Fibroblast of lung (primary cell): ENCODE data around the gene ZBTB39.

Experiments
- CTCF ChIP-seq, 2 donors: IDR thresholded peaks in 1 of 2; conservative IDR thresholded peaks in 1 of 2; 1 replicate in 1 of 2; 2 replicates in 1 of 2; pipeline ENCODE4 v1.5.1; 2011 to 2012; ENCODE audit warnings: low read length in 2 of 2, control low read depth in 1 of 2, inconsistent platforms in 1 of 2, low read depth in 1 of 2, mild to moderate bottlenecking in 1 of 2
- EZH2 ChIP-seq: IDR thresholded peaks from 2 replicates; pipeline ENCODE4 v1.5.1; 2012; ENCODE audit warnings: low read length, control low read depth, mild to moderate bottlenecking; ENCODE audit errors: missing control alignments

GRCh38 chr12:57040750-57041149 is 34.4 kb upstream of the ZBTB39 start:
- TF ChIP-seq EZH2 (no peak), CTCF (conservative IDR thresholded peaks at IDR 0.05 in 1 of 2, IDR thresholded peaks at IDR 0.05 in 1 of 2; ENCODE audit: low read depth in 1 of 2, low read length in 2 of 2) (no peak)
